ENCODE results near the gene MKLN1. TPM values are rescaled to one million over a fixed set of nuclear protein-coding genes. Genes with fewer than 3 reads are reported as not detected.

Gene MKLN1
- total and polyA plus RNA-seq, 4 donors, result 7.1 to 48.4 (median 25.5) TPM

DNA sequence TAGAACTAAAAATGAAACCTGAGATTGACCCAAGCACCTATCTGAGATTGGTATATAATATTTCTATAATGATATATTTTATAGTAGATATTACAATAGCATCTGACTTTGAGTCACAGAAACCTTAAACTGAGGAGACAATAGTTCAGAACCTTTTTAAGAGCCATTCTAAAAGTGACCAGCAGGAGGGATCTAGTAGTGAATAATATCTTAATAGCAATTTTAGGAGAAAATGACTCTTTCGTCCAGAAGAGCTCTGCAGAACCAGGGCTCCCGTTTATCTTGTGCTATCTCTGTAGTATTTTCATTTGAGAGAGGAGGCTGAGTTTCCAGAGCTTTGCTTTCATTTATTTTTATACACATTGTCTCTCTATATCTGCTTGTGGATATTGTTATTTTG lies 160.7 kb downstream of the MKLN1 start:
- Histone ChIP-seq H3K9me3 (ENCODE audit: control insufficient read depth in 4 of 4, low read length in 3 of 4) (no peaks in the 10 kb centered on the region), H3K36me3 (ENCODE audit: control insufficient read depth in 4 of 4, insufficient read depth in 3 of 4, low read depth in 1 of 4, low read length in 3 of 4) (peaks cover 0 to 14% (median 3%) of the 10 kb centered on the region in 4 donors), H3K4me3 (ENCODE audit: low read depth in 1 of 3, low read length in 3 of 3) (no peak overlapping the region), H3K27ac (ENCODE audit: low read depth in 1 of 2, low read length in 2 of 2) (no peak overlapping the region), H3K4me1 (ENCODE audit: control insufficient read depth in 4 of 4, insufficient read depth in 4 of 4, low read length in 3 of 4) (peaks cover 0 to 10% (median 3%) of the 10 kb centered on the region in 4 donors), H3K9ac (ENCODE audit: low read depth in 1 of 2, low read length in 2 of 2) (no peak overlapping the region), H3K27me3 (ENCODE audit: control insufficient read depth in 4 of 4, insufficient read depth in 4 of 4, low read length in 3 of 4) (no peaks in the 10 kb centered on the region)
- 83% methylated on average over 2 of the region's 2 CpGs for WGBS
- DNase-seq (ENCODE audit: low spot score), result no peak
- TF ChIP-seq GABPA (IDR thresholded peaks at IDR 0.05 in 1 of 2, conservative IDR thresholded peaks at IDR 0.05 in 1 of 2), result no peak
- TF ChIP-seq JUND (IDR thresholded peaks at IDR 0.05), result no peak
- no peak for TF ChIP-seq RXRA (IDR thresholded peaks at IDR 0.05)
- TF ChIP-seq, protein P1, sequence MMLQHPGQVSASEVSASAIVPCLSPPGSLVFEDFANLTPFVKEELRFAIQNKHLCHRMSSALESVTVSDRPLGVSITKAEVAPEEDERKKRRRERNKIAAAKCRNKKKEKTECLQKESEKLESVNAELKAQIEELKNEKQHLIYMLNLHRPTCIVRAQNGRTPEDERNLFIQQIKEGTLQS (IDR thresholded peaks at IDR 0.05), result no peak
- no peak for TF ChIP-seq NR2F2 (IDR thresholded peaks at IDR 0.05)
- no peak for TF ChIP-seq FOXA1 (IDR thresholded peaks at IDR 0.05)
- no peak for TF ChIP-seq TAF1 (conservative IDR thresholded peaks at IDR 0.05)
- TF ChIP-seq, protein P2, sequence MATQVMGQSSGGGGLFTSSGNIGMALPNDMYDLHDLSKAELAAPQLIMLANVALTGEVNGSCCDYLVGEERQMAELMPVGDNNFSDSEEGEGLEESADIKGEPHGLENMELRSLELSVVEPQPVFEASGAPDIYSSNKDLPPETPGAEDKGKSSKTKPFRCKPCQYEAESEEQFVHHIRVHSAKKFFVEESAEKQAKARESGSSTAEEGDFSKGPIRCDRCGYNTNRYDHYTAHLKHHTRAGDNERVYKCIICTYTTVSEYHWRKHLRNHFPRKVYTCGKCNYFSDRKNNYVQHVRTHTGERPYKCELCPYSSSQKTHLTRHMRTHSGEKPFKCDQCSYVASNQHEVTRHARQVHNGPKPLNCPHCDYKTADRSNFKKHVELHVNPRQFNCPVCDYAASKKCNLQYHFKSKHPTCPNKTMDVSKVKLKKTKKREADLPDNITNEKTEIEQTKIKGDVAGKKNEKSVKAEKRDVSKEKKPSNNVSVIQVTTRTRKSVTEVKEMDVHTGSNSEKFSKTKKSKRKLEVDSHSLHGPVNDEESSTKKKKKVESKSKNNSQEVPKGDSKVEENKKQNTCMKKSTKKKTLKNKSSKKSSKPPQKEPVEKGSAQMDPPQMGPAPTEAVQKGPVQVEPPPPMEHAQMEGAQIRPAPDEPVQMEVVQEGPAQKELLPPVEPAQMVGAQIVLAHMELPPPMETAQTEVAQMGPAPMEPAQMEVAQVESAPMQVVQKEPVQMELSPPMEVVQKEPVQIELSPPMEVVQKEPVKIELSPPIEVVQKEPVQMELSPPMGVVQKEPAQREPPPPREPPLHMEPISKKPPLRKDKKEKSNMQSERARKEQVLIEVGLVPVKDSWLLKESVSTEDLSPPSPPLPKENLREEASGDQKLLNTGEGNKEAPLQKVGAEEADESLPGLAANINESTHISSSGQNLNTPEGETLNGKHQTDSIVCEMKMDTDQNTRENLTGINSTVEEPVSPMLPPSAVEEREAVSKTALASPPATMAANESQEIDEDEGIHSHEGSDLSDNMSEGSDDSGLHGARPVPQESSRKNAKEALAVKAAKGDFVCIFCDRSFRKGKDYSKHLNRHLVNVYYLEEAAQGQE (IDR thresholded peaks at IDR 0.05), result no peak
- no peak for TF ChIP-seq HNF4G (IDR thresholded peaks at IDR 0.05)
- TF ChIP-seq HNF4A (conservative IDR thresholded peaks at IDR 0.05), result no peak
- TF ChIP-seq, protein P3, sequence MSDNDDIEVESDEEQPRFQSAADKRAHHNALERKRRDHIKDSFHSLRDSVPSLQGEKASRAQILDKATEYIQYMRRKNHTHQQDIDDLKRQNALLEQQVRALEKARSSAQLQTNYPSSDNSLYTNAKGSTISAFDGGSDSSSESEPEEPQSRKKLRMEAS (IDR thresholded peaks at IDR 0.05), result no peak
- TF ChIP-seq SP1 (IDR thresholded peaks at IDR 0.05), result no peak
- no peak for TF ChIP-seq RAD21 (IDR thresholded peaks at IDR 0.05)
- TF ChIP-seq, protein P4, sequence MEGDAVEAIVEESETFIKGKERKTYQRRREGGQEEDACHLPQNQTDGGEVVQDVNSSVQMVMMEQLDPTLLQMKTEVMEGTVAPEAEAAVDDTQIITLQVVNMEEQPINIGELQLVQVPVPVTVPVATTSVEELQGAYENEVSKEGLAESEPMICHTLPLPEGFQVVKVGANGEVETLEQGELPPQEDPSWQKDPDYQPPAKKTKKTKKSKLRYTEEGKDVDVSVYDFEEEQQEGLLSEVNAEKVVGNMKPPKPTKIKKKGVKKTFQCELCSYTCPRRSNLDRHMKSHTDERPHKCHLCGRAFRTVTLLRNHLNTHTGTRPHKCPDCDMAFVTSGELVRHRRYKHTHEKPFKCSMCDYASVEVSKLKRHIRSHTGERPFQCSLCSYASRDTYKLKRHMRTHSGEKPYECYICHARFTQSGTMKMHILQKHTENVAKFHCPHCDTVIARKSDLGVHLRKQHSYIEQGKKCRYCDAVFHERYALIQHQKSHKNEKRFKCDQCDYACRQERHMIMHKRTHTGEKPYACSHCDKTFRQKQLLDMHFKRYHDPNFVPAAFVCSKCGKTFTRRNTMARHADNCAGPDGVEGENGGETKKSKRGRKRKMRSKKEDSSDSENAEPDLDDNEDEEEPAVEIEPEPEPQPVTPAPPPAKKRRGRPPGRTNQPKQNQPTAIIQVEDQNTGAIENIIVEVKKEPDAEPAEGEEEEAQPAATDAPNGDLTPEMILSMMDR (IDR thresholded peaks at IDR 0.05; ENCODE audit: low read depth, low read length, missing input control), result no peak
- no peak for TF ChIP-seq YY1 (IDR thresholded peaks at IDR 0.05)
- TF ChIP-seq, protein P5, sequence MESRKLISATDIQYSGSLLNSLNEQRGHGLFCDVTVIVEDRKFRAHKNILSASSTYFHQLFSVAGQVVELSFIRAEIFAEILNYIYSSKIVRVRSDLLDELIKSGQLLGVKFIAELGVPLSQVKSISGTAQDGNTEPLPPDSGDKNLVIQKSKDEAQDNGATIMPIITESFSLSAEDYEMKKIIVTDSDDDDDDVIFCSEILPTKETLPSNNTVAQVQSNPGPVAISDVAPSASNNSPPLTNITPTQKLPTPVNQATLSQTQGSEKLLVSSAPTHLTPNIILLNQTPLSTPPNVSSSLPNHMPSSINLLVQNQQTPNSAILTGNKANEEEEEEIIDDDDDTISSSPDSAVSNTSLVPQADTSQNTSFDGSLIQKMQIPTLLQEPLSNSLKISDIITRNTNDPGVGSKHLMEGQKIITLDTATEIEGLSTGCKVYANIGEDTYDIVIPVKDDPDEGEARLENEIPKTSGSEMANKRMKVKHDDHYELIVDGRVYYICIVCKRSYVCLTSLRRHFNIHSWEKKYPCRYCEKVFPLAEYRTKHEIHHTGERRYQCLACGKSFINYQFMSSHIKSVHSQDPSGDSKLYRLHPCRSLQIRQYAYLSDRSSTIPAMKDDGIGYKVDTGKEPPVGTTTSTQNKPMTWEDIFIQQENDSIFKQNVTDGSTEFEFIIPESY (IDR thresholded peaks at IDR 0.05), result no peak
- no peak for TF ChIP-seq FOXA2 (IDR thresholded peaks at IDR 0.05)
- no peak for TF ChIP-seq EGR1 (IDR thresholded peaks at IDR 0.05; ENCODE audit: low read depth in 2 of 2)
